ENCODE data around the gene ASB15.
"Not testable (repeated sequence)": the region's sequence is repeated elsewhere in the genome, so short reads cannot be mapped to it uniquely, and the experiment has no call there.

ASB15 gene

GRCh38 chr7:123629281-123629680 is 27.7 kb downstream of the ASB15 start:
- in situ Hi-C loops (cut with MboI; ENCODE audit: low pct_unique_long_range_greater_than_20kb, low sequenced_read_pairs, unreplicated experiment): no loop called here
- DNase-seq (ENCODE audit: low spot score): no peak
- TF ChIP-seq CTCF (IDR thresholded peaks at IDR 0.05; ENCODE audit: extremely low read depth, insufficient read depth, missing control alignments): no peak

- no peak for TF ChIP-seq CTCF (IDR thresholded peaks at IDR 0.05; ENCODE audit: extremely low read depth, insufficient read depth, missing control alignments)
- in situ Hi-C loops (cut with MboI; ENCODE audit: low pct_unique_long_range_greater_than_20kb, low sequenced_read_pairs, unreplicated experiment): no loop called here
- DNase-seq (ENCODE audit: low spot score): no peak
Observed at GRCh38 chr7:123632808-123633207, 31.2 kb downstream of the ASB15 start.

DNA sequence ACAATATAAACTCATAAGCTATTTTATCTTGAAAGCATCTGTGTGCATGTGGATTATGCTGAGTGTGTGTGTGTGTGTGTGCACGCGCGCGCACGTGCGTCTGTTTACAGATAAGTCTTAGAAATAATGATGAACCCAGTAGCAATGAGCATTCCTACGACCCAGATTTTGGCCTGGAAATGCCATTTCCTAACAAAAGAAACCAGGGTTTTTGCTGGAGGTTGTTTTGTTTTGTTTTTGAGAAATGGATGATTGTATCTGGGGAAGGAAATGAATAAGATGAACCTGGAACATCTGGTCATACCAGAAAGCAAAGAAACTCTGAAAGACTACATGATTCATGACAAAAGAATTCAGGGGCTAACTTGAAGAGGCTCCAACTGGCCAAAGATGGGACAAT is 31.9 kb downstream of the ASB15 start:
- DNase-seq (ENCODE audit: low spot score): no peak
- no peak for TF ChIP-seq CTCF (IDR thresholded peaks at IDR 0.05; ENCODE audit: extremely low read depth, insufficient read depth, missing control alignments)
- in situ Hi-C loops (cut with MboI; ENCODE audit: low pct_unique_long_range_greater_than_20kb, low sequenced_read_pairs, unreplicated experiment): no loop called here

GRCh38 chr7:123634011-123634573 is 32.5 kb downstream of the ASB15 start:
- in situ Hi-C loops (cut with MboI; ENCODE audit: low pct_unique_long_range_greater_than_20kb, low sequenced_read_pairs, unreplicated experiment); DNase-seq (ENCODE audit: low spot score): not testable (repeated sequence)

- peak; percentile 17 for DNase-seq (ENCODE audit: low spot score)
- TF ChIP-seq CTCF (IDR thresholded peaks at IDR 0.05; ENCODE audit: extremely low read depth, insufficient read depth, missing control alignments): peak; percentile 35
- in situ Hi-C loops (cut with MboI; ENCODE audit: low pct_unique_long_range_greater_than_20kb, low sequenced_read_pairs, unreplicated experiment): no loop called here
Observed at GRCh38 chr7:123635551-123636359, 34.1 kb downstream of the ASB15 start.

DNA sequence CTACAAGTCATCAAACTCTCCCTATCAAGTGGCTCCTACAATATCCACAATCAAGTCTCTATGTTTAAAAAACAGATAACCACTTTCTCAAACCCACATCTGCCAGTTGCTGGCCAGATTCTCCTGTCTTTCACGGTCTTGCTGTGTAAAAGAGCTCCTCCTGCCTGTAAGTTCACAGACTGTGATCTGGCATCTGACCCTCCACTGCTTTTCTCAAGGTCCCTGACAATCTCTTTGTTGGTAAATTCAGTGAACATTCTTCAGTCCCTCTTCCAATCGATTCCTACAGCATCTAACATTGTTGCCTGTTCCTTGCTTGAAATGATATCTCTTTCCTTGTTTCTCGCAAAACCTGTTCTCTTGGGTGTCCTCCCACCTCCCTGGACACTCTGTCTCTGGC is 35.6 kb downstream of the ASB15 start:
- in situ Hi-C loops (cut with MboI; ENCODE audit: low pct_unique_long_range_greater_than_20kb, low sequenced_read_pairs, unreplicated experiment): no loop called here
- DNase-seq (ENCODE audit: low spot score): no peak
- TF ChIP-seq CTCF (IDR thresholded peaks at IDR 0.05; ENCODE audit: extremely low read depth, insufficient read depth, missing control alignments): no peak

GRCh38 chr7:123637878-123638277 is 36.3 kb downstream of the ASB15 start:
- no peak for DNase-seq (ENCODE audit: low spot score)
- TF ChIP-seq CTCF (IDR thresholded peaks at IDR 0.05; ENCODE audit: extremely low read depth, insufficient read depth, missing control alignments): no peak
- in situ Hi-C loops (cut with MboI; ENCODE audit: low pct_unique_long_range_greater_than_20kb, low sequenced_read_pairs, unreplicated experiment): no loop called here
